GM18907 (cell line): ENCODE data around the gene FKBP4.
A peak's percentile ranks its signal among the peaks of the same experiment; 100 is the strongest.

Experiments
- ATAC-seq: cut with Tn5 transposase; IDR thresholded peaks from one replicate; pipeline ENCODE4 v1.9.1; 2021; ENCODE audit warnings: mild to moderate bottlenecking, moderate library complexity; ENCODE audit not compliant: unreplicated experiment

FKBP4 gene

DNA sequence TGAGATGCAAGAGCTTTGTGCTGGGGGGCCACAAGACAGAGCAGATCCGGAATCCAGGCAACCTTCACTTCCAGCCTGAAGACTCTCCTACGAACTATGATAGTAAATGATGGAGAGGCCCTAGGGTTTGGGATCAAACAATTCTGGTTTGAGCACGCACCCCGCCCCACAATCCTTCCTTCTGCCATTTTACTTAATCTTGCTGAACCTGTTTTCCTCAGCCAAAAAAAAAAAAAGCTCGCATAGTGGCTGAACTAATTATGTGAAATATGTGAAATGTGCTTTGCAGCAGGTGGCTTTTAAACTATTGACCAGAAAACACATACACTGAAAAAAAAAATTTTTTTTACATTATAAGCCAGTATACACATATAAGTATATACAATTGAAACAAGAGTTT is 17.0 kb downstream of the FKBP4 start:
- ATAC-seq = no peak

- peak; percentile 95 for ATAC-seq
These were observed 17.8 kb downstream of the FKBP4 start, which contains the start of gene ITFG2 for GRCh38 chr12:2812290-2813213. Gene ITFG2 (plus strand): TSS chr12:2812668. CDS start chr12:2812761, 93 bp downstream.

DNA sequence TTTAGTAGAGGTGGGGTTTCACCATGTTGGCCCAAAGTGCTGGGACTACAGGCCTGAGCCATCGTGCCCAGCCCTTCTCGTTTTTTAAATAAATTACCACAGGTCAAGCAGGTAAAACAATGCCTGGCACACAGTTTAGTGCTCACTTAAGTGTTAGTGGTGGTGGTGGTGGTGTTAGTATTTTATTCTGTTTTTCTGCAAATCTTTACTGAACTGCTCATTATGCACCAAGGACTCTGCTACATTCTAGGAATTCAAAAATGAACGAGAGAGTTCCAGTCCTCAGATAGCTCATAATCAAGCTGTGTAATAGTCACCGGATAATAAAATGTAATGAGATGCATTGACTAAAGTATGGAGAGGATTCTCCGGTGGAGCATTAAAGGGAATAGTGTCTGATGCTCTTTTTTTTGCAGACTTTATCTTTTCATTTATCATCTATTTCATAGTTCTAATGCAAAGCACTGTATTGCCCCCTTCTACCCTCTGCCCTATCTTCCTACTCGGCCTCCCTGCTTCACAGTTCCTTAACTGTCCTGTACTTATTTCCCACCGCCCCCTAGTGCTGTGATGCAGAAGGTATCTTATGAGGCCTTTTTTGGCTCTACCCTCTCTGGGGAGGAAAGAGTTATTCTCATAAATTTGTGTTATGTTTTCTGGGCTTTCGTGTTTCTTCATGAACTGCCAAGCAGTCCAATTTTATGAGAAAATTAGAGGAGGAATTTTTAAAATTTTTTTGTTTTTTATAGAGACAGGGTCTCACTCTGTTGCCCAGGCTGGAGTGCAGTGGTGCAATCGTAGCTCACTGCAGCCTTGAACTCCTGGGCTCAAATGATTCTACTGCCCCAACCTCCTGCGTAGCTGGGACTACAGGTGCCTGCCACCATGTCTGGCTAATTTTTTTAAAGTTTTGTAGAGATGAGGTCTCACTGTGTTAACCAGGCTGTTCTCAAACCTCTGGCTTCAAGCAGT is 18.7 kb downstream of the FKBP4 start:
- ATAC-seq = peak; percentile 43

GRCh38 chr12:2819810-2820209 is 25.0 kb downstream of the FKBP4 start:
- no peak for ATAC-seq

- ATAC-seq = no peak
These were observed 25.7 kb downstream of the FKBP4 start for GRCh38 chr12:2820432-2820831.

DNA sequence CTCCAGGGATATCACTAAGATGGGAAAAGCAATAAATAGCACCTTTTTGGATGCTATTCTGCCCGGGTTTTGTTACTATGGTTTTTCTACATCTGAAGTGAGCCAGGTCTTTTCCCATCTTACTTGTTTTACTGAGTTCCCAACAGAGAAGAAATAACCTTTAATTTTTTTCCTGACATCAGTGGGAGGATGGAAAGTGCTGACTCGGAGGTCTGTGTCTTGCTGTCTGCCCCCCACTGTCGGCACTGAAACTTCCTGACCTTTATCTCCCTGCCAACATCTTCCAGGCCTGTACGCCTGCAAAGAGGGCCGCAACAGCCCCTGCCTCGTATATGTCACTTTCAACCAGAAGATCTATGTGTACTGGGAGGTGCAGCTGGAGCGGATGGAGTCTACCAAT is 28.7 kb downstream of the FKBP4 start:
- ATAC-seq = no peak

GRCh38 chr12:2824541-2824940 is 29.8 kb downstream of the FKBP4 start:
- no peak for ATAC-seq

DNA sequence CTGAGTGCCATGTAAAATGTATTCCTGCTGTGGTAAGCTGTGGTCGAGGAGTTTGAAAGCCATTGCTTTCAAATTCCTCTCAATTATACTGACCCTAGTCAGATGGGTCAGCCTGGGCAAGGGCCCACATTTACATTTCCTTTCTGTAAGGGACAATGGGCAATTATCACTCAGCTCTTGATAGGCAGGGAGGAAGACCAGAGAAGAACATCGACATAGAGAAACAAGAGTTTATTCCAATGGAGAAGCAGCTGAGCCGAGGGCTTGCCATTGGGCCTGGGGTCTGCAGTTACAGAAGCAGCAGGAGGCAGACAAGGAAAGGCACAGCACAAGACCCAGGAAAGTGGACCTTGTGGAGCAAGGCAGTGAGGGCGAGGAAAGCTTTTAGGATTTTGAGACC is 30.4 kb downstream of the FKBP4 start:
- ATAC-seq = no peak

GRCh38 chr12:2826036-2826435 is 31.3 kb downstream of the FKBP4 start:
- no peak for ATAC-seq

GRCh38 chr12:2826721-2827515 is 32.1 kb downstream of the FKBP4 start:
- ATAC-seq = no peak

DNA sequence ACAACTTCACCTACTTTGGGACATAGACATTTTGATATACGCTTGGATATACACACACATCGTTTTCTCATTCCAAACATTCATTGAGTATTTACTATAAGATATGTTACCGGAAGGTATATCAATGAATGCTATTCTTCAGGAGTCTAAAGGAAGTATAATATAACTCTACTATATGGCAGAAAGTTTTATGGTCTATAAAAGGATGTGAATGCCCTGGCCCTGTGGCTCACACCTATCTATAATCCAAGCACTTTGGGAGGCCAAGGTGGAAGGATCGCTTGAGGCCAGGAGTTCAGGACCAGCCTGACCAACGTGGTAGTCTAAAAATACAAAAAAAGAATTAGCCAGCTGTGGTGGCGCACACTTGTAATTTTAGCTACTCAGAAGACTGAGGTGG is 34.5 kb downstream of the FKBP4 start:
- no peak for ATAC-seq

- ATAC-seq = no peak
These were observed 37.9 kb downstream of the FKBP4 start for GRCh38 chr12:2832550-2833127.

DNA sequence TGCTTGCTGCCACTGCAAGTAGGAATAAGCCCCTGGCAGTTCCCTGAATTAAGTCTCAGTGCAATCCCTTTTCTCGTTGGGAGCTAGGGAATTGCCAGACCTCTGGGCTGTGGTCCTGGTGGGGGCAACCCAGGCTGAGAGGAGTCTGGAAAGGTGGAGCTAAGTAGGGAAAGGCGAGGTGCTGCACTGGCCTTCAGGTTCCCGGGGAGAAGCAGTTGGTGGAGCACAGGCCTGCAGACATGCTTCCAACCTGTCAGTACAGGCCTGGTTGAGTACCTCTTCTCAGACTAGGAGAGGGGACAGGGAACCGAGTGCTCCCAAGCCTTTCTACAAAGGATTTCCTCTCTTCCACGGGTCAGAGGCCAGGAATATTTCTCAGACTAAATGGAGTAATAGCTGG is 38.6 kb downstream of the FKBP4 start:
- no peak for ATAC-seq

- no peak for ATAC-seq
These were observed 39.0 kb downstream of the FKBP4 start for GRCh38 chr12:2833810-2834209.

- no peak for ATAC-seq
These were observed 40.1 kb downstream of the FKBP4 start, which contains the start of gene NRIP2 for GRCh38 chr12:2834581-2835491. Gene NRIP2 (minus strand): TSS chr12:2835035. CDS start chr12:2834983, 52 bp downstream.

DNA sequence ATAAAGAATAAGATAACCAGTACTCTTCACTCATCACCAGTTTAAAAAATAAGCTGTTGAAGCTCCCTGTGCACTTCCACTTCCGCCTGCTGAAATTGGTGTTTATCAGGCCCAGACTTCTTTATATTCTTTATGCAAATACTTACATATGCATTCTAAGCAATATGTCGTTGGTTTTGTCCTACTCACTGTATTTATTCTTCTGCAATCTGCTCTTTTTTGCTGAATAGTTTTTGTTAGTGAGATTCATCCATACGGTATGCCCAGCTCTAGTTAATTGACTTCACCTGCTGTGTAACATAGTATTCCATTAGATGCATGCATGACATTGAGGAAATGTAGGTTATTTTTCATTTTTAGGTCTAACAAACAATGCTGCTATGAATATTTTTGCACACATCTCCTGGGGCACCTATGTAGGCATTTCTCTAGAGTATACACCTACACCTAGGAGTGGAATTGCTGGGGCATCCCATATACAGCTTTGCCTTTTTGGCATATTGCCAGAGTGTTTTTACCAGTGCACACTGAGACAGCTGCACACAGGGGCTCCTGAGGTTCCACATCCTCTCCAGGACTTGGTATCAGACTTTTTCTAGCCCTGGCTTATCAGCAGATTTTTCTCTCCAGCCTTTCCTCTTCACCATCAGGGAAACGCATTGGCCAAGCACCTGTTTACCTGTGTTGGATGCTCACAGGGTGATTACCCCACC is 41.1 kb downstream of the FKBP4 start:
- no peak for ATAC-seq

DNA sequence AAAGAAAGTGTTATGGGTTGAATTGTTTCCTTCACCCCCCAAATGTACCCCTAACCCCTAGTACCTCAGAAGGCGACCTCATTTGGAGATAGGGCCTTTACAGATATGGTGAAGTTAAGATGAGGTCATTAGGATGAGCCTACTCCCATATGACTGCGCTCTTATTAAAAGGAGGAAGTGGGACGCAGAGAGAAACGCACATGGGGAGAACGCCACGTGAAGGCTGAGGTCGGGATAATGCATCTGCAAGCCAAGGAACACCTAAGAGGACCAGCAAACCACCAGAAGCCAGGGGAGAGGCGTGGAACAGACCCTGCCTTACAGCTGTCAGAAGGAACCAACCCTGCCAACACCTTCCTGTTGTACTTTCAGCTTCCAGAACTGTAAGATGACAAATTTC is 41.8 kb downstream of the FKBP4 start:
- no peak for ATAC-seq

GRCh38 chr12:2841056-2841650 is 46.4 kb downstream of the FKBP4 start:
- no peak for ATAC-seq
